NCI-H2107 treated with DMSO at 0.1 percent for 48 hours (cell line): ENCODE data around the gene LSM4.
"Not testable (repeated sequence)": the region's sequence is repeated elsewhere in the genome, so short reads cannot be mapped to it uniquely, and the experiment has no call there.

ENCODE experiments used
- DNase-seq: peaks from one replicate; lab custom pipeline; 2025; ENCODE audit not compliant: unreplicated experiment; lab: John Stamatoyannopoulos, UW

LSM4 gene

GRCh38 chr19:18340990-18341868, 18.4 kb upstream of the LSM4 start:
- DNase-seq: no peak

GRCh38 chr19:18340190-18340989, 17.5 kb upstream of the LSM4 start, which contains the start of gene PGPEP1:
Gene PGPEP1 (plus strand): TSS chr19:18340598. CDS start chr19:18340682, 84 bp downstream.
- no peak for DNase-seq

- no peak for DNase-seq
Measured at GRCh38 chr19:18339723-18340122, 16.8 kb upstream of the LSM4 start.

- DNase-seq: no peak
Measured at GRCh38 chr19:18338541-18338940, 15.7 kb upstream of the LSM4 start.

GRCh38 chr19:18336121-18336520, 13.2 kb upstream of the LSM4 start:
- DNase-seq: no peak

GRCh38 chr19:18333680-18334079, 10.8 kb upstream of the LSM4 start:
- DNase-seq: no peak

- no peak for DNase-seq
Measured at GRCh38 chr19:18332917-18333530, 10.1 kb upstream of the LSM4 start.

- no peak for DNase-seq
Measured at GRCh38 chr19:18330868-18331267, 8.0 kb upstream of the LSM4 start.

- no peak for DNase-seq
Measured at GRCh38 chr19:18329035-18329376, 6.1 kb upstream of the LSM4 start.

- peak; percentile 95 for DNase-seq
Measured at GRCh38 chr19:18328340-18329034, 5.6 kb upstream of the LSM4 start.

- DNase-seq: no peak
Measured at GRCh38 chr19:18326772-18327171, 3.9 kb upstream of the LSM4 start.

- not testable (repeated sequence) for DNase-seq
Measured at GRCh38 chr19:18324373-18324731, 1.5 kb upstream of the LSM4 start.

- DNase-seq: no peak
Measured at GRCh38 chr19:18322318-18322758, 538 bp downstream of the LSM4 start.

- DNase-seq: no peak
Measured at GRCh38 chr19:18321734-18322102, 1.2 kb downstream of the LSM4 start.

GRCh38 chr19:18320865-18321733, 1.8 kb downstream of the LSM4 start:
- DNase-seq: no peak

GRCh38 chr19:18319591-18320135, 3.2 kb downstream of the LSM4 start:
- DNase-seq: no peak

- DNase-seq: no peak
Measured at GRCh38 chr19:18317961-18318800, 4.7 kb downstream of the LSM4 start.

- DNase-seq: no peak
Measured at GRCh38 chr19:18313398-18313797, 9.5 kb downstream of the LSM4 start.

- DNase-seq: no peak
Measured at GRCh38 chr19:18312092-18312534, 10.8 kb downstream of the LSM4 start.
